ENCODE results near the gene PRPSAP1. TPM values are rescaled to one million over a fixed set of nuclear protein-coding genes. Genes with fewer than 3 reads are reported as not detected.
A peak's percentile ranks its signal among the peaks of the same experiment; 100 is the strongest.

PRPSAP1 gene
- total RNA-seq, 6 donors from 2014 or later, result 37.3 to 172 (median 59.2) TPM

DNA sequence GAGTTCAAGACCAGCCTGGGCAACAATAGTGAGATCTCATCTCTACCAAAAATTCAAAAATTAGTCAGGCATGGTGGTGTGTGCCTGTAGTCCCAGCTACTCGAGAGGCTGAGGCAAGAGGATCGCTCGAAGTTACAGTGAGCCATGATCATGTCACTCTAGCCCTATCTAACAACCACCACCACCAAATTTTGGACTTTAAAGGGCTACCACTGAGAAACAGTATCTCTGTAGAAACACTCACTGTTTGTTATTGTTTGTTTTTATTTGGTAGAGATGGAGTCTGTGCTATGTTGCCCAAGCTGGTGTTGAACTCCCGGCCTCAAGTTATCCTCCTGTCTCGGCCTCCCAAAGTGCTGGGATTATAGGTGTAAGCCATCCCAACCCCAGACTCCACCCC lies 89.8 kb downstream of the PRPSAP1 start:
- no peaks in the 10 kb centered on the region for H3K9me3 ChIP-seq
- DNase-seq, result no peak
- ATAC-seq (ENCODE audit: low FRiP score in 2 of 2), result no peak
- H3K4me3 ChIP-seq, result no peak overlapping the region
- 91 to 94% methylated on average over 5 of the region's 5 CpGs for WGBS, 2 donors
- peaks cover 57 to 74% (median 68%) of the 10 kb centered on the region in 4 donors for H3K4me1 ChIP-seq
- no peaks in the 10 kb centered on the region for H3K27me3 ChIP-seq
- H3K27ac ChIP-seq, result peak overlapping the region; percentile 73 to 100 (median 84)
- H3K36me3 ChIP-seq, result peaks cover 0 to 2% (median under 1%) of the 10 kb centered on the region in 4 donors
- no peak for TF ChIP-seq POLR2A (IDR thresholded peaks at IDR 0.05)

DNA sequence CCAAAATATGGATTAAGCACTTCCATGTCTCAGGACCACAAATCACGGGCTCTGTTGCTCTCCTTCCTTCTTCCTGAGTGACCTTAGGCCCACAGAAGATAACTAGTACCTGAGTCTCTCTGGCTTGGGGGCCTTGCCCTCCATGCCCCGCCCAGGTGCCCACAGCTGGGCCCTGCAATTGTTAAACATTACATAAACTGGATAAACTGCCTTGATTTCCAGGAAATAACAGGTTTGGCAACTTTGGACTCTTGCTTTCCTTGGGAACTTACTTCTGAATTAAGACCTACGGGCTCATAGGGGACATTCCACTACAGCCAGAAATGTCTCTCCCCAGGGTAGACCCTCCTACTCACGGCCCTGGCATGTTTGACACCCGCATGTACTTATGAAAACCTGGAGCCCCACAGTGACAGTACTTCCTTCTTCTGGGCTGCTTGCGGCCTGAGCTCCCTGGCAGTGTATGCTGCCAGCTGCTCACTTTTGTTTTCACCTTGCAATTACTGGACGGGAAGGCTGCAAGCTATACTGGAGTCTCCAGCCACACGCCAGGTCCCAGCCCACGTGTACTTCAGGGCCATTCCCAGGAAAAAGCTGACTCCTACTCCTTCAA lies 90.9 kb downstream of the PRPSAP1 start:
- TF ChIP-seq POLR2AphosphoS5 (IDR thresholded peaks at IDR 0.05) (peak in 1 of 2 donors; percentile 44), EP300 (IDR thresholded peaks at IDR 0.05) (peak in 1 of 4 donors; percentile 44), POLR2A (IDR thresholded peaks at IDR 0.05) (no peak)
- H3K9me3 ChIP-seq, result no peaks in the 10 kb centered on the region
- H3K36me3 ChIP-seq, result no peaks in the 10 kb centered on the region
- H3K4me1 ChIP-seq, result peaks cover 48 to 63% (median 57%) of the 10 kb centered on the region in 4 donors
- no peak overlapping the region for H3K4me3 ChIP-seq
- peak in 1 of 2 donors; percentile 13 for ATAC-seq (ENCODE audit: low FRiP score in 2 of 2)
- WGBS, 2 donors, result 29 to 45% methylated on average over 9 of the region's 9 CpGs
- peak; percentile 61 to 78 for DNase-seq
- no peaks in the 10 kb centered on the region for H3K27me3 ChIP-seq
- H3K27ac ChIP-seq, result peak overlapping the region; percentile 73 to 100 (median 84)

DNA sequence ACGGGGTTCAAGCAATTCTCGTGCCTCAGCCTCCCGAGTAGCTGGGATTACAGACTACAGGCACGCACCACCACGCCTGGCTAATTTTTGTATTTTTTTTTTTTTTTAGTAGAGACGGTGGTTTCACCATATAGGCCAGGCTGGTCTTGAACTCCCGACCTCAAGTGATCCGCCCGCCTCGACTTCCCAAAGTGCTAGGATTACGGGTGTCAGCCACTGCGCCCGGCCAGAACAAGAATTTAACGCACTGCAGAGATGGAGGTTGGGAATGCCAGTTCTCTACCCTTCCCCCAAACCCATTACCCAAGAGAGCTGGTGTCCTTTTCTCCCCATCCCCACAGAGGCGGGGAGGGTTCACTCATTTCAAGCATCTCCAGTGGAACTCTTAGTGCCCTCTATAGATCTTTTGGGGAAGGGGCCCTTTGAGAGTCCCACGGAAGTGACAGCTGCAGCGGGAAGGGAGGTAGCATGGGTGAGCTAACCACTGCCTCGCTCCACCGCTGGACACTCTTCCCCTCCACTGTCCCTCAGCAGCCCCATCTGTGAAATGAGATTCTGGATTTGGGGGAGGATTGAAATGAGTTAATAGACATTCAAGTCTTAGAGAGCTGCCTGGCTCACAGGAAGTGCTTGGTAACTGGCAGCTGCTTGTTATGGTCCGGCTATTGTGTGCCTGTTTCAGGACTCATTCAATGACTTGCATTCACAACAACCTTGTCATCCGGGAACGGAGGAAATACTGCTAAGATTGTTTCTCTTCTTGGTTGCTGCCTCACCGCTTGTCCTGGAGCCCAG lies 92.1 kb downstream of the PRPSAP1 start:
- TF ChIP-seq POLR2AphosphoS5 (IDR thresholded peaks at IDR 0.05), result peak; percentile 45 to 55
- TF ChIP-seq, protein P1, sequence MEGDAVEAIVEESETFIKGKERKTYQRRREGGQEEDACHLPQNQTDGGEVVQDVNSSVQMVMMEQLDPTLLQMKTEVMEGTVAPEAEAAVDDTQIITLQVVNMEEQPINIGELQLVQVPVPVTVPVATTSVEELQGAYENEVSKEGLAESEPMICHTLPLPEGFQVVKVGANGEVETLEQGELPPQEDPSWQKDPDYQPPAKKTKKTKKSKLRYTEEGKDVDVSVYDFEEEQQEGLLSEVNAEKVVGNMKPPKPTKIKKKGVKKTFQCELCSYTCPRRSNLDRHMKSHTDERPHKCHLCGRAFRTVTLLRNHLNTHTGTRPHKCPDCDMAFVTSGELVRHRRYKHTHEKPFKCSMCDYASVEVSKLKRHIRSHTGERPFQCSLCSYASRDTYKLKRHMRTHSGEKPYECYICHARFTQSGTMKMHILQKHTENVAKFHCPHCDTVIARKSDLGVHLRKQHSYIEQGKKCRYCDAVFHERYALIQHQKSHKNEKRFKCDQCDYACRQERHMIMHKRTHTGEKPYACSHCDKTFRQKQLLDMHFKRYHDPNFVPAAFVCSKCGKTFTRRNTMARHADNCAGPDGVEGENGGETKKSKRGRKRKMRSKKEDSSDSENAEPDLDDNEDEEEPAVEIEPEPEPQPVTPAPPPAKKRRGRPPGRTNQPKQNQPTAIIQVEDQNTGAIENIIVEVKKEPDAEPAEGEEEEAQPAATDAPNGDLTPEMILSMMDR (IDR thresholded peaks at IDR 0.05), result no peak
- Histone ChIP-seq H3K9me3 (no peaks in the 10 kb centered on the region), H3K36me3 (no peaks in the 10 kb centered on the region), H3K27me3 (no peaks in the 10 kb centered on the region), H3K4me1 (peaks cover 36 to 51% (median 45%) of the 10 kb centered on the region in 4 donors), H3K4me3 (no peak overlapping the region), H3K27ac (peak overlapping the region; percentile 73 to 100 (median 84))
- WGBS, 2 donors, result 72 to 73% methylated on average over 22 to 23 of the region's 23 CpGs
- DNase-seq, result peak in 1 of 2 donors; percentile 44
- ATAC-seq (ENCODE audit: low FRiP score in 2 of 2), result no peak

DNA sequence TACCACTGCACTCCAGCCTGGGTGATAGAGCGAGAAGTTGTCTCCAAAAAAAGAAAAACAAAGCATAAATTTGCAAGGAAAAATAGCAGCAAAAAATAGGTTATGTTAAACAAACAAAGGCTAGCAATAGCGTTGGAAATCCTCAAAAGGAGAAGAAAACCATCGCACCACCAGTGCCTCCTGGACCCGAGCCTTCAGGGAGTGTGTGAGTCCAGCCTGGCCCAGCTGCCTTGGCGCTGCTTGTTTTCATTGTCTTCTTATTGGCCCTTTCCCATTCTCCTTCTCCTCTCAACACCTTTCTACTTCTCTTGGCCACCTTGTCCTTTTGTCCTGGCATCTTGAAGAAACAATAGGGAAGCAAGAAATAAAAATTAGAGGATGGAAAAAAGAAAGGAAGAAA lies 93.0 kb downstream of the PRPSAP1 start:
- ATAC-seq (ENCODE audit: low FRiP score in 2 of 2) (no peak), DNase-seq (no peak)
- Histone ChIP-seq H3K27me3 (no peaks in the 10 kb centered on the region), H3K36me3 (no peaks in the 10 kb centered on the region), H3K9me3 (no peaks in the 10 kb centered on the region), H3K4me1 (peaks cover 33 to 48% (median 43%) of the 10 kb centered on the region in 4 donors), H3K4me3 (no peak overlapping the region), H3K27ac (no peak overlapping the region)
- 71 to 88% methylated on average over 5 of the region's 5 CpGs for WGBS, 2 donors
- TF ChIP-seq POLR2A (IDR thresholded peaks at IDR 0.05) (no peak), POLR2AphosphoS5 (IDR thresholded peaks at IDR 0.05) (no peak), EP300 (IDR thresholded peaks at IDR 0.05) (no peak)
- TF ChIP-seq, protein P1 (IDR thresholded peaks at IDR 0.05), result no peak

DNA sequence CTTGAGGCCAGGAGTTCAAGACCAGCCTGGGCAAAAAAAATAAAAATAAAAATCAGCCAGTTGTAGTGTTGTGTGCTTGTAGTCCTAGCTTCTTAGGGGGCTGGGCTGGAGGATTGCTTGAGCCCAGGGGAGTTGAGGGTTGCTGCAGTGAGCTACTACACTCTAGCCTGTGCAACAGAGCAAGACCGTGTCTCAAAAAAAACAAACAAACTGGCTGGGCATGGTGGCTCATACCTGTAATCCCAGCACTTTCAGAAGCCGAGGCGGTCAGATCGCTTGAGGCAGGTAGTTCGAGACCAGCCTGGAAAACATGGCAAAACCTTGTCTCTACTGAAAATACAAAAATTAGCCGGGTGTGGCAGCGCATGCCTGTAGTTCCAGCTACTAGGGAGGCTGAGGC lies 93.5 kb downstream of the PRPSAP1 start:
- 91 to 95% methylated on average over 7 of the region's 7 CpGs for WGBS, 2 donors
- Histone ChIP-seq H3K27ac (peak overlapping the region; percentile 22 to 52 (median 40)), H3K4me1 (peaks cover 33 to 48% (median 43%) of the 10 kb centered on the region in 4 donors), H3K4me3 (no peak overlapping the region), H3K9me3 (no peaks in the 10 kb centered on the region), H3K27me3 (no peaks in the 10 kb centered on the region), H3K36me3 (no peaks in the 10 kb centered on the region)
- DNase-seq (no peak), ATAC-seq (ENCODE audit: low FRiP score in 2 of 2) (no peak)
- TF ChIP-seq, protein P1 (IDR thresholded peaks at IDR 0.05), result no peak
- TF ChIP-seq EP300 (IDR thresholded peaks at IDR 0.05), result no peak
- no peak for TF ChIP-seq POLR2A (IDR thresholded peaks at IDR 0.05)
- TF ChIP-seq POLR2AphosphoS5 (IDR thresholded peaks at IDR 0.05), result no peak

Small RNA genes within 50 kb of the gene (small RNA-seq; reads per million reads assigned to genes)
- gene RF00019, result 0 reads per million in 4 donors
- gene RNU6-24P, result 0 reads per million in 4 donors

Other genes with a start within 250 kb of the PRPSAP1 start
- gene FOXJ1, start 212.7 kb downstream of the PRPSAP1 start, total RNA-seq, result 10 to 100 TPM in 5 of 6 donors, 1 to 10 TPM in 1; 3.3 to 86.6 (median 32.2) TPM
- 10 to 100 TPM in 1 of 6 donors, 1 to 10 TPM in 5; 1.1 to 14.7 (median 2.5) TPM for gene RNF157, start 113.4 kb downstream of the PRPSAP1 start, total RNA-seq
- gene UBALD2, start 88.6 kb downstream of the PRPSAP1 start, total RNA-seq, result 10 to 100 TPM in 5 of 6 donors, 1 to 10 TPM in 1; 8.4 to 74.9 (median 26.8) TPM
- gene QRICH2, start 45.6 kb downstream of the PRPSAP1 start, total RNA-seq, result 1 to 10 TPM; 1.7 to 9.4 (median 2.8) TPM
- 10 to 100 TPM in 3 of 6 donors, 1 to 10 TPM in 3; 5.5 to 16.6 (median 9.5) TPM for gene SPHK1, start 30.7 kb upstream of the PRPSAP1 start, total RNA-seq
- gene UBE2O, start 99.2 kb upstream of the PRPSAP1 start, total RNA-seq, result 10 to 100 TPM; 20.5 to 55.5 (median 27.7) TPM
- gene AANAT, start 113.7 kb upstream of the PRPSAP1 start, total RNA-seq, result not detected
- 100 to 1,000 TPM in 2 of 6 donors, 10 to 100 TPM in 4; 34.3 to 137 (median 47.6) TPM for gene RHBDF2, start 147.5 kb upstream of the PRPSAP1 start, total RNA-seq
- gene CYGB, start 183.8 kb upstream of the PRPSAP1 start, total RNA-seq, result 10 to 100 TPM in 5 of 6 donors, 1 to 10 TPM in 1; 6.4 to 33.9 (median 16.6) TPM
- 10 to 100 TPM in 1 of 6 donors, 1 to 10 TPM in 4, not detected in 1; 3.0 to 13.9 (median 7.2) TPM for gene PRCD, start 186.1 kb upstream of the PRPSAP1 start, total RNA-seq
- 10 to 100 TPM; 24.4 to 63.5 (median 39.8) TPM for gene ST6GALNAC2, start 231.9 kb upstream of the PRPSAP1 start, total RNA-seq

Measured in upper lobe of left lung (tissue), 6 donors.